Measurements from ENCODE around the gene ACMSD.
"Not testable (repeated sequence)": the region's sequence is repeated elsewhere in the genome, so short reads cannot be mapped to it uniquely, and the experiment has no call there.

Gene ACMSD

DNA sequence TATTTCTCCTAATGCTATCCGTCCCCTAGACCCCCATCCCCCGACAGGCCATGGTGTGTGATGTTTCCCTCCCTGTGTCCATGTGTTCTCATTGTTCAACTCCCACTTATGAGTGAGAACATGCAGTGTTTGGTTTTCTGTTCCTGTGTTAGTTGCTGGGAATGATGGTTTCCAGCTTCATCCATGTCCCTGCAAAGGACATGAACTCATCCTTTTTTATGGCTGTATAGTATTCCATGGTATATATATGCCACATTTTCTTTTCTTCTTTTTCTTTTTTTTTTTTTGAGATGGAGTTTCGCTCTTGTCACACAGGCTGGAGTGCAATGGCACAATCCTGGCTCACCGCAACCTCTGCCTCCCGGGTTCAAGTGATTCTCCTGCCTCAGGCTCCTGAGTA lies 9.2 kb downstream of the ACMSD start:
- in situ Hi-C loops (cut with MboI; ENCODE audit: low sequenced_read_pairs): not testable (repeated sequence)

DNA sequence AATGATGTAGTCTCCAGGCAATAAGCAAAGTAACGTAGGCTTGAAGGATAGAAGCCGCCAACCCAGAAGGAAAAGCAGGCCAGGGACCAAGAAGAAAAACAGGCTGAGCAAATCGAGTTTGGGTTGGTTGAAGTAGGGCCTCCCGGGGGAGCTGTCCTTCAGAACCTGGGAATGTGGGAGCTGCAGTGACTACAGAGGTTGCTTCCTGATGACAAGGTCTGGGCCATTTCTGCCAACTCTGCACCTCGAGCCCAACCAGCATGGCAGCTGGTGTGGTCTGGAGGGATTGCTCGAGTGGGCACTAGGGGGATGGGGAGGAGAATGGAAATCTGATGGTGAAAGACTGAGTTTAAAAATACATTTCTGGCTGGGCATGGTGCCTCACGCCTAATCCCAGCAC lies 14.1 kb downstream of the ACMSD start:
- in situ Hi-C loops (cut with MboI; ENCODE audit: low sequenced_read_pairs): no loop called here

GRCh38 chr2:134855709-134856108 lies 17.3 kb downstream of the ACMSD start:
- in situ Hi-C loops (cut with MboI; ENCODE audit: low sequenced_read_pairs): no loop called here

DNA sequence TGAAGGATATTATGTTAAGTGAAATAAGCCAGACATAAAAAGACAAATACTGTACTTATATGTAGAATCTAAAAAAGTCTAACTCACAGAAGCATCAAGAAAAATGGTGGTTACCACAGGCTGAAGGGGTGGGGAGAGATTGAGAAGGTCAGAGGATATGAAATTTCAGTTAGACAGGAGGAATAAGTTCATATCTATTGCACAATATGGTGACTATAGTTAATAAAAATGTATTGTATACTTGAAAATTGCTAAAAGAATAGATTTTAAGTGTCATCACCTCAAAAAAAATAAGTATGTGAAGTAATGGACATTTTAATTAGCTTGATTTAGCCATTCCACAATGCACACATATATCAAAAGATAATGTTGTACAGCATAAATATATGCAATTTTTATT lies 19.8 kb downstream of the ACMSD start:
- in situ Hi-C loops (cut with MboI; ENCODE audit: low sequenced_read_pairs): no loop called here

GRCh38 chr2:134861173-134861572 lies 22.8 kb downstream of the ACMSD start:
- in situ Hi-C loops (cut with MboI; ENCODE audit: low sequenced_read_pairs): no loop called here

DNA sequence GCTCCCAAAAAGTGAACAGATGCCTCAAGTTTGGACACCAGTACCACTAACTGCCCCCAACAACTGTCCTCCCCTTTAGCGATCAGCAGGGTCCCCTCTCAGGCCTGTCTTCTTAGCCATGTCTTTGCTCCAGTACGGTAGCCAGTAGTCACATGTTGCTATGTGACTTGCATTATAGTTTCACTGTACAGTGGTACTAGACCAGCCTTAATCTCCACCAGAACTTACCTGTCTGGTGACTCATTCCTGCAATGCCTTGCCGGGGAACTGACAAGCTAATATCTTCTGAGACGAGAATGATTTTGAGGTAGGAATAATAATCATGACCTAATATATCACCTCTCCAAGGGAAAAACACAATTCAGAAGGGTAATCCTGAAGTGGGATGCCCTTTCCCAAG lies 23.7 kb downstream of the ACMSD start:
- in situ Hi-C loops (cut with MboI; ENCODE audit: low sequenced_read_pairs): no loop called here

DNA sequence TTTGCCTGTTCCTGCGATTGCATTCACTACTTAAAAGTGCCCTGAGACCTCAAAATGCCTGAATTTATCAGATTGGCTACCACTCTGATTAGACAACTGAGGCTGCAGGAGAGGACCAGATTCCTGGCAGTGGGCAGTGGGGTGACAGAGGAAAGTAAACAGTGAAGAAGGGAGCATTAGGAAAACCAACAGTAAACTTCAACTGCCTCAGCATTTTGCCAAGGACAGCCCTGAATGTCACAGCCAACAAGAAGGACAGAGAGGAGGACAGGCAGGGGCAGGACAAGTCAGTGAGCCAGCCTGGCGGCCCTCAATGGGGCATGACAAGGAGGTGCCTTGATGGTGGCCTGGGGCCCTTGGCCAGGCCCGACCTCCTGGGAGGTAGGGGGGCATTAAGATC lies 24.3 kb downstream of the ACMSD start:
- in situ Hi-C loops (cut with MboI; ENCODE audit: low sequenced_read_pairs): no loop called here

- in situ Hi-C loops (cut with MboI; ENCODE audit: low sequenced_read_pairs): no loop called here
Measured at GRCh38 chr2:134863446-134863845, 25.0 kb downstream of the ACMSD start.

DNA sequence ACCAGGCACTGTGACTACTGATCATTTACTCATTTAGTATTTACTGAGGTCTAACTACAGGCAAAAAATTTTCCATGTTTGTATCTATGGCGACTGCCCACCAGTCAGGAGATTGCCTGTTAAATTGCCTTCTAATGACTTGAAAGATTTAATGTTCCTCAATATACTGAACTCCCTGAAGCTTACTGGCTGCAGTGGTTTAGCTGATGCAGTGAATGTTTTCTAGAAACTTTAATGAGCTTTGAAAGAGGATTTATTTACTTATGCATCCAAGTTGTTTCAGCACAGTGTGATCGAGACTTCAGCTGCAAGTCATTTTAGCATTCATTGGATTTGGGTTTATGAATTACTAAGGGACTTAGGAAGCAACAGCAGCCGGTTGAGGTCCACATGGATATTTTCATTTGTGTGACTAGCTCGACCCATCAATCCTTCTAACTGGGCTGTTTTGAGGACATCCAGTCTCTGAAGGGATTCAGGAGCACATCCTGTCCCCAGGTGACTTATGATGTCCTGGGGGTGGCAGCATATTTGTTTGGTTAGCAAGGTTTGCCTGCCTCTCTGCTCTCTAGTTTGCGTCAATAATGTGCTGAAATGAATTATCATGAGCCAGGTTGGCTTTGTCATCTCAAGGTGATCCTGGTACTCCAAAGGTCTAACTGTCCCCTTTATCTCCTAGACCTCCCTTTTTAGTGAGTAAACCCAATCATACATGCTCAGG lies 26.8 kb downstream of the ACMSD start:
- in situ Hi-C loops (cut with MboI; ENCODE audit: low sequenced_read_pairs): no loop called here

GRCh38 chr2:134866498-134867099 lies 28.2 kb downstream of the ACMSD start:
- in situ Hi-C loops (cut with MboI; ENCODE audit: low sequenced_read_pairs): no loop called here

- in situ Hi-C loops (cut with MboI; ENCODE audit: low sequenced_read_pairs): no loop called here
Measured at GRCh38 chr2:134869946-134870736, 31.7 kb downstream of the ACMSD start.

DNA sequence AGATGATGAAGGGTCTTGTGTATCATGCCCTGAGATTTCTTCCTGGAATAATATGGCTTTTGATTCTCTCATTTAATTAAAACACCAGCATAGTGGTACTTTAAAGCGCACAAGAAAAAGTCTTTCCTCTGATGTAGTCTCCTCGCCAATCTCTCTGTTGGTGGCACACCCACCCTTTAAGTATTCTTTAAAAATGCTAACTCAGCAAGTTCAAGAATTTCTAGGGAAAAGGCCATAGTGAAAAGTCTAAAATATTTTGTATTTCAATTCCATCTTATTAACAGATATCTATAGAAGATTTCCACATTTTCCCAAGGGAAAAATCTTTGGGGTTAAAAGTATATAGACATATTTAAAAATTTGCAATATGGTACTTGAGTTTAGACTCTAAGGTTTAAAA lies 34.7 kb downstream of the ACMSD start:
- in situ Hi-C loops (cut with MboI; ENCODE audit: low sequenced_read_pairs): no loop called here

GRCh38 chr2:134875309-134875708 lies 36.9 kb downstream of the ACMSD start:
- in situ Hi-C loops (cut with MboI; ENCODE audit: low sequenced_read_pairs): no loop called here

- in situ Hi-C loops (cut with MboI; ENCODE audit: low sequenced_read_pairs): no loop called here
Measured at GRCh38 chr2:134882773-134883172, 44.4 kb downstream of the ACMSD start.

DNA sequence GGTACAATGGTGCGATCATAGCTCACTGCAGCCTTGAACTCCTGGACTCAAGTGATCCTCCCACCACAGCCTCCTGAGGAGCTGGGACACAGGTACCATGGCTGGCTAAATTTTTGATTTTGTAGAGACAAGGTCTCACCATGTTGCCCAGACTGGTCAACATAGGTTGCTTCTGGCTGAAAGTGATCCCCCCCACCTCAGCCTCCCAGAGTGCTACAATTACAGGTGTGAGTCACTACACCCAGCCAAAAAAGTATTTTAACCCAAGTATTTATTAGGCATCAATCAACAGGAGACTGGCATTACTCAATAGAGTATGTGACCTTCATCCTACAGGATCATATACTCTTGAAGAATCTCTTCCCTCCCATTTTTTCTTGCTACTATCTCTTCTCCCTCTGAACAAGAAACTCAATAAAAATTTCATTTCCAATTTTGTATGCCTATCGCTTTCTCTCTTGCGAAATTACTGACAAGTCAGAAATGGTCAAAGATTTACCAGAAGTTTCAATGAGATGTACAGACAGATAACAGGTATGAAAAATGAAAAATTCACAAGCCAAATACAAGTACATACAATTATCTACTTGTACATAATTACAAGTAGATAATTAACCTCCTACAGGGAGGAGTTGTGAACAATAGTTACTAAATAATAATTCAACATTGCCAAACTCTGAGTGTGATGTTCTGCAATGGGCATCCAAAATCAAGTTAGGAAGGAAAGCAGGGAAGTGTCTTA lies 45.3 kb downstream of the ACMSD start:
- in situ Hi-C loops (cut with MboI; ENCODE audit: low sequenced_read_pairs): no loop called here

DNA sequence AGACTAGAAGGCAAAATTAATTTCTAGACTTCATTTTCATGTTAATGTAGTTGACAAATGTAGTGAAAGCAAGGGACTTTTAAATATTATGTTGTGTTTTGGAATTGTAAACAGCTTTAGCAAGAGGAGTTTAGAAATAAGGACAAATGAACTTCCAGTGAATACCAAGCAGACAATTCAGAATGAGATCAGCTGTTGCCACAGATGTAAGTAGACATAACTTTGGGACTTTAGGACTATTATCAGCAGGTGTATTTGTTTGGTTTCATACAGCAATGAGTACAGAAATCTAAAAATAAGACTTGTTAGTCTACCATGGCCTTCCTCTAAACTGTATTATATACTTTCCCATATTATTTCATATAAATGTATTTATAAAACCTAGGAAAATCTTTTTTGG lies 46.0 kb downstream of the ACMSD start:
- in situ Hi-C loops (cut with MboI; ENCODE audit: low sequenced_read_pairs): no loop called here

- in situ Hi-C loops (cut with MboI; ENCODE audit: low sequenced_read_pairs): no loop called here
Measured at GRCh38 chr2:134892282-134893035, 54.0 kb downstream of the ACMSD start.

DNA sequence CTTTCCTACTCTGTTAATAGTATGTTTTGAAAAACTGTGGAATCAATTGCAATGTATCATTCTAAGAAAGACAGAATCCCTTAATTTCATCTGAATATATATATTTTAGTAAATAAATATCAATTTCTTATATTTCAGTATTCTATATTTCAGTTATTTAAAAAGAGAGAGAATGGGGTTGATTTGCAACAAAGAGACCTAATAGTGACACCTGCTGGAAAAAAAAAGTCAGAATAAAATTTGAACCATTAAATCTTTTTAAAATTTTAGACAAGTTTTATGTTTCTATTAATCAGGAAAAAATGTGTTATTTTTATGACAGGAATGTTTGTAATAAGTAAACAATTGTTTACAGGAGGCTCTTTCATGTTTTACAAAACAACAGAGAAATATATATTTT lies 59.5 kb downstream of the ACMSD start:
- in situ Hi-C loops (cut with MboI; ENCODE audit: low sequenced_read_pairs): no loop called here

- in situ Hi-C loops (cut with MboI; ENCODE audit: low sequenced_read_pairs): no loop called here
Measured at GRCh38 chr2:134899204-134899603, 60.8 kb downstream of the ACMSD start.

DNA sequence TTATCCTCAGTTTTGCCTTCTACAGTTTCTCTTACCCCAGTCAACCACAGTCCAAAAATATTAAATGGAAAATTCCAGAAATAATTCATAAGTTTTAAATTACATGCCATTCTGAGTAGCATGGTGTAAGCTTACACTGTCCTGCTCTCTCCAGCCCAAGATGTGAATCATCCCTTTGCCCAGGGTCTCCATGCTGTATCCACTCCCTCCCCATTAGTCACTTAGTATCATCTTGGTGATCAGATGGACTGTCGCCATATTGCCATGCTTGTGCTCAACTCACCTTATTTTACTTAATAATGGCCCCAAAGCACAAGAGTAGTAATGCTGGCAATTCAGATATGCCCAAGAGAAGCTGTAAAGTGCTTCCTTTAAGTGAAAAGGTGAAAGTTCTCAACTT lies 61.7 kb downstream of the ACMSD start:
- in situ Hi-C loops (cut with MboI; ENCODE audit: low sequenced_read_pairs): no loop called here

- in situ Hi-C loops (cut with MboI; ENCODE audit: low sequenced_read_pairs): not testable (repeated sequence)
Measured at GRCh38 chr2:134903701-134904100, 65.3 kb downstream of the ACMSD start.

Data from hTERT RPE-1 (cell line).